HepG2 (cell line): ENCODE results near the gene TCTA. TPM values are rescaled to one million over a fixed set of nuclear protein-coding genes. Genes with fewer than 3 reads are reported as not detected.
A peak's percentile ranks its signal among the peaks of the same experiment; 100 is the strongest.

ENCODE experiments used
- ATAC-seq: fragments of 200-7000 bp; cut with Tn5 transposase; 3 replicates; pipeline ENCODE4 v1.9.1; 2020; ENCODE audit warnings: mild to moderate bottlenecking, moderate library complexity
- BruUV-seq: library from RNA; stranded (reverse); fragments of 400-500 nt; replicated peaks from 2 replicates; lab custom pipeline; 2021; lab: Mats Ljungman, UMichigan
- CTCF ChIA-PET: fragments of 300-600 bp; formaldehyde crosslinking; extraction: SDS; loops from one replicate; lab custom pipeline; 2021; ENCODE audit warnings: low total read pairs, inconsistent platforms, low intra/inter-chr PET ratio; lab: Yijun Ruan, JAX
- POLR2A ChIA-PET: fragments of 350-600 bp; sonication (Branson Sonifier 250); formaldehyde crosslinking; loops from one replicate; lab custom pipeline; 2020; ENCODE audit warnings: antibody characterized with exemption, inconsistent platforms; lab: Yijun Ruan, JAX
- DNase-seq: peaks from one replicate; pipeline ENCODE4 v3.0.0-alpha.2; 2015; ENCODE audit warnings: low spot score
- FAIRE-seq: peaks from 3 replicates; lab custom pipeline; 2011; peaks lifted over from hg19 to GRCh38; lab: Jason Lieb, UNC
- H2AFZ ChIP-seq: one replicate; pipeline ENCODE4 v1.6.1; 2011; ENCODE audit warnings: low read length, inconsistent platforms
- H3K27ac ChIP-seq: fragments of 300-600 bp; 3 replicates; pipeline ENCODE4 v1.8.0; 2011; ENCODE audit warnings: mixed run types, mild to moderate bottlenecking, mixed read lengths, low read length, inconsistent platforms; ENCODE audit not compliant: insufficient read depth; ENCODE audit errors: extremely low read length
- H3K27me3 ChIP-seq, 2 experiments: fragments of 200-600 bp in 1 of 2; 2 replicates in 1 of 2; 3 replicates in 1 of 2; pipeline versions ENCODE4 v1.6.0 to v1.8.0; 2011; ENCODE audit warnings: low read length in 2 of 2, mild to moderate bottlenecking in 2 of 2, moderate library complexity in 2 of 2, inconsistent platforms in 1 of 2; ENCODE audit not compliant: insufficient read depth in 2 of 2, control insufficient read depth in 1 of 2
- H3K36me3 ChIP-seq, 2 experiments: fragments of 200-600 bp in 1 of 2; replicated peaks in 1 of 2; 2 replicates in 1 of 2; 3 replicates in 1 of 2; pipeline versions ENCODE4 v1.5.1 to v1.8.0; 2011; ENCODE audit warnings: low read length in 2 of 2, inconsistent platforms in 1 of 2; ENCODE audit not compliant: insufficient read depth in 2 of 2, control insufficient read depth in 1 of 2
- H3K4me1 ChIP-seq: 2 replicates; pipeline ENCODE4 v1.5.1; 2012; ENCODE audit warnings: low read length, inconsistent platforms; ENCODE audit not compliant: insufficient read depth
- H3K4me2 ChIP-seq: 2 replicates; pipeline ENCODE4 v1.6.0; 2011; ENCODE audit warnings: low read depth, low read length, inconsistent platforms
- H3K4me3 ChIP-seq, 3 experiments: fragments of 200-600 bp in 1 of 3; sonication (generic), shearing (Covaris generic) in 1 of 3; replicated peaks in 1 of 3; 2 replicates each; pipeline ENCODE4 v1.5.1; 2011 to 2016; ENCODE audit warnings: low read length in 3 of 3, inconsistent platforms in 2 of 3, low read depth in 2 of 3, mild to moderate bottlenecking in 2 of 3, control low read depth in 1 of 3, mixed read lengths in 1 of 3; ENCODE audit not compliant: insufficient read depth in 1 of 3
- H3K79me2 ChIP-seq: one replicate; pipeline ENCODE4 v1.6.1; 2011; ENCODE audit warnings: low read length, inconsistent platforms; ENCODE audit not compliant: insufficient read depth
- H3K9ac ChIP-seq: 2 replicates; pipeline ENCODE4 v1.6.0; 2011; ENCODE audit warnings: mild to moderate bottlenecking, low read depth, low read length, inconsistent platforms; ENCODE audit not compliant: insufficient read depth
- H3K9me3 ChIP-seq: 2 replicates; pipeline ENCODE4 v1.5.1; 2012; ENCODE audit warnings: mild to moderate bottlenecking, low read length
- H4K20me1 ChIP-seq: 2 replicates; pipeline ENCODE4 v1.6.0; 2011; ENCODE audit warnings: inconsistent platforms, mild to moderate bottlenecking, low read length, moderate library complexity; ENCODE audit not compliant: insufficient read depth
- BRCA1 ChIP-seq: sonication (generic); formaldehyde crosslinking; IDR thresholded peaks from 2 replicates; pipeline ENCODE4 v1.4.0; 2020; ENCODE audit warnings: missing genetic modification reagents
- DPF2 ChIP-seq: sonication (generic); formaldehyde crosslinking; IDR thresholded peaks from 2 replicates; pipeline ENCODE4 v1.4.0; 2020; ENCODE audit warnings: mild to moderate bottlenecking, low read depth, missing genetic modification reagents, borderline replicate concordance
- KAT7 ChIP-seq: IDR thresholded peaks from 2 replicates; pipeline ENCODE4 v1.6.1; 2018; ENCODE audit warnings: borderline replicate concordance, missing compliant biosample characterization
- KDM6A ChIP-seq: IDR thresholded peaks from 2 replicates; pipeline ENCODE4 v1.6.1; 2016; ENCODE audit warnings: low read depth
- NFE2L1 ChIP-seq: sonication (generic); formaldehyde crosslinking; IDR thresholded peaks from 2 replicates; pipeline ENCODE4 v1.4.0; 2020; ENCODE audit warnings: missing genetic modification reagents, mild to moderate bottlenecking, borderline replicate concordance
- NFKB2 ChIP-seq: sonication (generic); formaldehyde crosslinking; IDR thresholded peaks from 2 replicates; pipeline ENCODE4 v1.4.0; 2020; ENCODE audit warnings: missing genetic modification reagents, borderline replicate concordance
- ONECUT2 ChIP-seq: sonication (generic); formaldehyde crosslinking; IDR thresholded peaks from 2 replicates; pipeline ENCODE4 v1.4.0; 2020; ENCODE audit warnings: missing genetic modification reagents
- PRMT3 ChIP-seq: sonication (generic); formaldehyde crosslinking; IDR thresholded peaks from 2 replicates; pipeline ENCODE4 v1.8.1; 2022; ENCODE audit warnings: low read depth, mild to moderate bottlenecking, moderate library complexity, missing genetic modification reagents, borderline replicate concordance
- REPIN1 ChIP-seq: sonication (generic); formaldehyde crosslinking; IDR thresholded peaks from 2 replicates; pipeline ENCODE4 v1.8.0; 2022; ENCODE audit warnings: missing genetic modification reagents, low read depth, mild to moderate bottlenecking, borderline replicate concordance
- SNRNP70 ChIP-seq: fragments of 200-400 bp; formaldehyde crosslinking; IDR thresholded peaks from 2 replicates; pipeline ENCODE4 v1.6.1; 2017; ENCODE audit warnings: mild to moderate bottlenecking, low read depth, low read length, moderate library complexity
- THYN1 ChIP-seq: sonication (generic); formaldehyde crosslinking; IDR thresholded peaks from 2 replicates; pipeline ENCODE4 v1.8.1; 2023; ENCODE audit warnings: low read depth, mild to moderate bottlenecking, moderate library complexity, missing genetic modification reagents, borderline replicate concordance
- ZNF878 ChIP-seq: sonication (generic); formaldehyde crosslinking; IDR thresholded peaks from 2 replicates; pipeline ENCODE4 v1.8.1; 2023; ENCODE audit warnings: mild to moderate bottlenecking, missing genetic modification reagents, moderate library complexity
- WGBS: methylation state at CpG from one replicate; pipeline ENCODE4 v1.1.6; 2017; ENCODE audit warnings: low lambda C conversion rate; 5-methylcytosine and 5-hydroxymethylcytosine counted together
- in situ Hi-C: cut with HindIII; loops from 2 replicates; pipeline ENCODE4 v1.10.0; 2017; ENCODE audit warnings: low pct_unique_long_range_greater_than_20kb; ENCODE audit not compliant: extremely low pct_ligation_motif_present
- intact Hi-C: fragments of 100-400 bp; cut with micrococcal nuclease; formaldehyde crosslinking; loops from one replicate; pipeline ENCODE4 v1.10.0; 2022; ENCODE audit not compliant: unreplicated experiment
- polyA plus RNA-seq, 8 experiments: library from polyadenylated mRNA; depleted of rRNA in 3 of 8; stranded (reverse) in 7 of 8; unstranded in 1 of 8; fragments of >200 nt; fragmentation: Illumina TruSeq in 4 of 8; extraction: Trizol in 4 of 8; gene quantifications; 2 replicates each; pipeline versions ENCODE4 v1.2.1 to v1.2.3, GENCODE V29; 2011 to 2016; ENCODE audit warnings: low read depth in 4 of 8, missing spikeins in 1 of 8, mixed read lengths in 1 of 8; ENCODE audit not compliant: insufficient read depth in 1 of 8
- total RNA-seq, 5 experiments: library from RNA; depleted of rRNA; stranded (reverse); fragments of >200 nt; fragmentation: Illumina TruSeq; extraction: Trizol; gene quantifications; 2 replicates each; pipeline ENCODE4 v1.2.3, GENCODE V29; 2016; ENCODE audit warnings: low read depth in 1 of 5
- TF ChIP-seq, protein P1 (sequence below): sonication (generic); formaldehyde crosslinking; IDR thresholded peaks from 2 replicates; pipeline ENCODE4 v1.9.0; 2021; ENCODE audit warnings: missing genetic modification reagents, borderline replicate concordance
- TF ChIP-seq, protein P2 (sequence below): sonication (generic); formaldehyde crosslinking; IDR thresholded peaks from 2 replicates; pipeline ENCODE4 v1.4.0; 2020; ENCODE audit warnings: mild to moderate bottlenecking, missing genetic modification reagents

Gene TCTA
- total and polyA plus RNA-seq, 2 of the 13 experiments (the other 11 are each of a cell fraction or from before 2014, with no cell fraction given), result 8.3 to 13.2 TPM

DNA sequence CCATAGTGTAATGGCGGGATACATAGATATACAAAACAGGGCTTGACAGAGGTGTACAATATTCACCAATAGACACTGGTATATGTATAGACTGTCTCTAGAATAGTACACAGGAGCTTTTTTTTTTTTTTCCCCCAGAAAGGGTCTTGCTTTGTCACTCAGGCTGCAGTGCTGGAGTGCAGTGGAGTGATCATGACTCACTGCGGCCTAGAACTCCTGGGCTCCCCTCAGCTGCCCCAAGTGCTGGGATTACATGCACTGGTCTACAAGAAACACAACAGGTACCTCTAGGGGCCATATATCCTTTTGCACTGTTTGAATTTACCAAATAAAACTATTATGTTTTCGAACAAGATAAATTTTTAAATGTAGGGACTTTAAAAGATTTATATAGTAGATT is 12.8 kb upstream of the TCTA start:
- peaks cover 27% of the 10 kb centered on the region for H3K4me1 ChIP-seq
- ATAC-seq (peak; percentile 44; the same call in 2 of the 3 replicates), DNase-seq (no peak)
- over 99% methylated on average over 3 of the region's 3 CpGs for WGBS
- peaks cover 89% of the 10 kb centered on the region for H3K79me2 ChIP-seq
- no peak overlapping the region for H3K4me3 ChIP-seq
- H3K27me3 ChIP-seq, result no peaks in the 10 kb centered on the region
- no peak overlapping the region for H3K9ac ChIP-seq
- no peak for TF ChIP-seq NFKB2
- no peak for TF ChIP-seq ONECUT2 (CRISPR knock-in tag)
- TF ChIP-seq, all 625 proteins: peak for 0
- BruUV-seq, result no TSS peak
- intact Hi-C loops, result no loop called here
- ChIA-PET POLR2A (interaction anchor here (1.4 kb wide), 1 partner anchor 42 kb away, joined by 4 read pairs; the partner anchor contains the start of gene GPX1), CTCF (no interaction called here)
- Histone ChIP-seq H4K20me1 (peaks cover 54% of the 10 kb centered on the region), H3K36me3 (peaks cover 3 to 34% of the 10 kb centered on the region in 2 experiments), H3K4me2 (no peak overlapping the region), H3K9me3 (no peaks in the 10 kb centered on the region), H3K27ac (no peak overlapping the region), H2AFZ (no peak overlapping the region)
- in situ Hi-C loops, result no loop called here
- no peak for FAIRE-seq

DNA sequence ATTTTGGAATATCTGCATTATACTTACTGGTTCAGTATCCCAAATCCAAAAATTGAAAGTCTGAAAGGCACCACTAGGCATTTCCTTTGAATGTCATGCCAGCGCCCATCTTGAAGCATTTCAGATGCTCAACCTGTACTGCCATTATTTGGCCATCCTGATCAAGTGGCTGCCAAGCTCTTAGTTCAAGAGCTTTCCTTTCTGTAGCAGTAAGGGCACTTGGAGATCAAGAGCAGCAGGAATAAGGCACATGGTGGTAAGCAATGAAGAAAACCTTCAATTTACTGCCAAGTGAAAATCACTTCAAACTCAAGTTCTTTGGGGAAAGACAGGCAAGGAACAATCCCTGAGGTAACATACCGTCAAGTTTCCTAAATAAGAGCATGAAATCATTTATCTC is 10.5 kb upstream of the TCTA start:
- POLR2A ChIA-PET, result interaction anchor here (1.0 to 1.3 kb wide), 2 partner anchors 9 to 62 kb away, joined by 3 to 5 read pairs; partner anchors contain the start of gene USP4
- Histone ChIP-seq H3K9me3 (no peaks in the 10 kb centered on the region), H3K27me3 (no peaks in the 10 kb centered on the region), H3K9ac (no peak overlapping the region), H3K27ac (no peak overlapping the region), H3K4me3 (no peak overlapping the region), H3K4me2 (no peak overlapping the region), H4K20me1 (peaks cover 62% of the 10 kb centered on the region), H3K79me2 (peaks cover 84% of the 10 kb centered on the region), H3K4me1 (peaks cover 41% of the 10 kb centered on the region), H2AFZ (no peak overlapping the region), H3K36me3 (peaks cover 4 to 19% of the 10 kb centered on the region in 2 experiments; a peak in 4 of 5 replicates)
- CTCF ChIA-PET, result no interaction called here
- 90% methylated on average over 2 of the region's 2 CpGs for WGBS
- ATAC-seq (no peak), FAIRE-seq (no peak), DNase-seq (no peak)
- in situ Hi-C loops (no loop called here), intact Hi-C loops (no loop called here)
- BruUV-seq, result no TSS peak
- TF ChIP-seq DPF2 (CRISPR knock-in tag) (no peak), PRMT3 (CRISPR knock-in tag) (no peak), KDM6A (CRISPR knock-in tag) (no peak), NFE2L1 (no peak), THYN1 (CRISPR knock-in tag) (no peak), KAT7 (CRISPR knock-in tag) (no peak), BRCA1 (no peak), SNRNP70 (no peak), ZNF878 (no peak), REPIN1 (no peak)
- TF ChIP-seq, protein P1, sequence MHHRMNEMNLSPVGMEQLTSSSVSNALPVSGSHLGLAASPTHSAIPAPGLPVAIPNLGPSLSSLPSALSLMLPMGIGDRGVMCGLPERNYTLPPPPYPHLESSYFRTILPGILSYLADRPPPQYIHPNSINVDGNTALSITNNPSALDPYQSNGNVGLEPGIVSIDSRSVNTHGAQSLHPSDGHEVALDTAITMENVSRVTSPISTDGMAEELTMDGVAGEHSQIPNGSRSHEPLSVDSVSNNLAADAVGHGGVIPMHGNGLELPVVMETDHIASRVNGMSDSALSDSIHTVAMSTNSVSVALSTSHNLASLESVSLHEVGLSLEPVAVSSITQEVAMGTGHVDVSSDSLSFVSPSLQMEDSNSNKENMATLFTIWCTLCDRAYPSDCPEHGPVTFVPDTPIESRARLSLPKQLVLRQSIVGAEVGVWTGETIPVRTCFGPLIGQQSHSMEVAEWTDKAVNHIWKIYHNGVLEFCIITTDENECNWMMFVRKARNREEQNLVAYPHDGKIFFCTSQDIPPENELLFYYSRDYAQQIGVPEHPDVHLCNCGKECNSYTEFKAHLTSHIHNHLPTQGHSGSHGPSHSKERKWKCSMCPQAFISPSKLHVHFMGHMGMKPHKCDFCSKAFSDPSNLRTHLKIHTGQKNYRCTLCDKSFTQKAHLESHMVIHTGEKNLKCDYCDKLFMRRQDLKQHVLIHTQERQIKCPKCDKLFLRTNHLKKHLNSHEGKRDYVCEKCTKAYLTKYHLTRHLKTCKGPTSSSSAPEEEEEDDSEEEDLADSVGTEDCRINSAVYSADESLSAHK (CRISPR knock-in tag), result no peak
- TF ChIP-seq, protein P2, sequence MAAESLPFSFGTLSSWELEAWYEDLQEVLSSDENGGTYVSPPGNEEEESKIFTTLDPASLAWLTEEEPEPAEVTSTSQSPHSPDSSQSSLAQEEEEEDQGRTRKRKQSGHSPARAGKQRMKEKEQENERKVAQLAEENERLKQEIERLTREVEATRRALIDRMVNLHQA (CRISPR knock-in tag), result no peak
